Measurements from ENCODE around the gene PM20D2. TPM values are rescaled to one million over a fixed set of nuclear protein-coding genes. Genes with fewer than 3 reads are reported as not detected.
A peak's percentile ranks its signal among the peaks of the same experiment; 100 is the strongest.

Gene PM20D2
- total RNA-seq, 1 experiment from 2014 or later: 57.8 TPM

DNA sequence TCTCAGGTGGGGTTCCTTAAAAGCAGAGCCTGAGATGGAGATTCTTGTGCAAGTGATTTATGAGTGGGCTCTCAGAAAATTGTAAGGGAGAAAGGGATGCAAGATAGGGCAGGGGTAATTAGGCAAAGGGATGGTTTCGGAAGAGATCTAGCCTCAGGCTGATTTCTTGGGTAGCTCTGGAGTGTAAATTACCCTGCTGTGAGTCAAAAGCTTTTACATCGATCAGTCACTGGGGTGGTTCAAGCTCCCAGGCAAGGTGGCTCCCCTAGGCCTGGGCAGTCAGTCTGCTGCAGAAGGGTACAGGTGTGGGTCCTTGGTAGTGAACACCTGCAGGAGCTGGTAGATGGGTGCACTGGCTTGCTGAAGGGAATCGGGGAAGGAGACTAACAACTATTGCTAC lies 11.1 kb upstream of the PM20D2 start:
- H3K36me3 ChIP-seq: no peaks in the 10 kb centered on the region
- no peak overlapping the region for H3K27ac ChIP-seq
- H3K9me3 ChIP-seq (replicated peaks): no peaks in the 10 kb centered on the region
- no peak overlapping the region for H3K4me3 ChIP-seq
- peaks cover 4% of the 10 kb centered on the region; the same call in 1 of the 2 replicates for H3K4me1 ChIP-seq
- DNase-seq: no peak
- H3K27me3 ChIP-seq: no peaks in the 10 kb centered on the region

DNA sequence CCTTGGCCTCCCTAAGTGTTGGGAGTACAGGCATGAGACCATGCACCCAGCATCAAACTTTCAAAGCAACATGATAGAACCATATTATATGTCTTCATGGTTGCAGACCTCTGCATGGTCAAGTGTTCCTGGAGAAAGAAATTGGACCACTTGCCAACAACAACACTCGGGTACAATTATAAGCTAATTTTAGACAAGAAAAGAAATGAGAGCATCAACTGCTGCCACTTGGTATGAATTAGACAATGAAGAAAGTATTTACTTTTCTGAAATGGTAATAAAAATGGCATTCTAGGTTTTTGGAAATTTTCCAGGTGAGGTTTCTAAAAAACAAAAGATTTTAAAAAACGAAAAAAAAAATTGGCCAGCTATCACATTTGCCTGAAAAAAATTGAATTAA lies 7.7 kb upstream of the PM20D2 start:
- Histone ChIP-seq H3K9me3 (replicated peaks) (no peaks in the 10 kb centered on the region), H3K4me1 (peaks cover 4% of the 10 kb centered on the region), H3K27ac (no peak overlapping the region), H3K36me3 (no peaks in the 10 kb centered on the region), H3K27me3 (no peaks in the 10 kb centered on the region), H3K4me3 (no peak overlapping the region)
- no peak for DNase-seq

DNA sequence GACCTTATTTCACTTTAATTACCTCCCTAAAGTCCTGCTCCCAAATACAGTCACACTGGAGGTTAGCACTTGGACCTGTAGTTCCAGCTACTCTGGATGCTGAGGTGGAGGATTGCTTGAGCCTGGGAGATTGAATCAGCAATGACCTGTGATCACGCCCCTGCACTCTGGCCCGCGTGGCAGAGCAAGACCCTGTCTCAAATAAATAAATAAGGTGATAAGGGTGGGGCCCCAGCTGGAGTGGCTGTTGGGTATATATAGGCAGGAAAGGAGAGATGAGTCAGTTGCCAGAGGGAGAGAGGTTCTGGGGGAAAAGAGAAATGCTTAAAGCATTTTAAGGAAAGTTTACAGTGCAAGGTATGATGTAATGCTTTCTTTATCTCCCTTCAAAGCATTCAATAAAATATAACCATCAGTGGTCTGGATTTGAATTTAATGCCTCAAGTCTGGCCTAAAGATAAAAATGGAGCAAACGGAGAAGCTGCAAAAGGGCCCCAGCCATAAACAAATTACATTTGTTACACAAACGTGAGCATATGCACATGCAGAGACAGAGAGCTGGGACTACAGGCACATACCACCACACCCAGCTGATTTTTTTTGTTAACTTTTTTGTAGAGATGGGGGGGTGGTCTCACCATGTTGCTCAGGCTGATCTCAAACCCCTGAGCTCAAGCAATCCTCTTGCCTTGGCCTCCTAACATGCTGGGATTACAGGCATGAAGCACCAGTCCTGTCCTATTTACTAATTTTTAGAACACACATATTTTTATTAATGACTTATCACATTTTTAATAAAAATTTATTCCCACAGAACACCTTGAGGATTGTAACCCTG lies 6.1 kb upstream of the PM20D2 start:
- H3K27ac ChIP-seq: no peak overlapping the region
- no peak for DNase-seq
- H3K36me3 ChIP-seq: no peaks in the 10 kb centered on the region
- H3K9me3 ChIP-seq (replicated peaks): no peaks in the 10 kb centered on the region
- H3K27me3 ChIP-seq: no peaks in the 10 kb centered on the region
- H3K4me3 ChIP-seq: no peak overlapping the region
- H3K4me1 ChIP-seq: peaks cover 10% of the 10 kb centered on the region

DNA sequence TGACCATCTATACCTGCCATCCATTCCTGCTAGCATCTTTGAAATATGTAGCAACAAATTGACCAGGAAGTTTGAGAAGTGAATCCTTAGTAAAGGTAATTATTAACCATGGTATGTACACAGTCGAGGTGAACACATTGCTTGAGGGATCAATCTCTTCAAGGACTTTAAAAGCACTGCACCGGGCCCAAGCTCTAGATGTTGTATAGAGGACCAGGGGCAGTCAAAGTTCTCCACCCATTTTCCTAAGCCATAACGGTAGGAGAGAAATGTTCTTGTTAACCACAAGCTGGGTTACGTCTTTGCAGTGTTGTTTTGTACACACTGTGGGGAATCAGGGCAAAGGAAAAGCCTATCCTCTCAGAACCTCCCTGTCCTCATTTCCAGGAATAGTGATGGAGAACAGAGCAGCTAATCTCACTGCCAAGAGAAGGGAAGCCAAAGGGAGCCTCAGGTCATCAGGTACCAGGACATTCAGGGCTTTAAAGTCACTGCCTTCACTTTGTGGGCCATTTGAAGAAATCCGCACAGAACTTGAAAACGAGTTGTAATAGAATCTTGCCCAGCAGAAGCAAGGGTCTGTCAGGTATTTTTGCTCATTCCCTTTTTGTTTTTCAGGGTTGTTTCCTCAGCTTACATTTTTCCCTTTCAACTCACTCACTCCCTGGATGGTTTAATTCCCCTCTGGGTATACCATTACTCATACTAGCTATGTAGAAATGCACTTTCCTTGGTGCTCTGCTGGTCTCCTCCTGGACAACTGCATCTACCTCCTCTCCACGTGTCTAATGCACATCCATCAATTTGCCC lies 5.3 kb upstream of the PM20D2 start:
- Histone ChIP-seq H3K27me3 (no peaks in the 10 kb centered on the region), H3K9me3 (replicated peaks) (no peaks in the 10 kb centered on the region), H3K4me1 (peaks cover 15% of the 10 kb centered on the region), H3K4me3 (no peak overlapping the region), H3K36me3 (no peaks in the 10 kb centered on the region), H3K27ac (no peak overlapping the region)
- DNase-seq: no peak

DNA sequence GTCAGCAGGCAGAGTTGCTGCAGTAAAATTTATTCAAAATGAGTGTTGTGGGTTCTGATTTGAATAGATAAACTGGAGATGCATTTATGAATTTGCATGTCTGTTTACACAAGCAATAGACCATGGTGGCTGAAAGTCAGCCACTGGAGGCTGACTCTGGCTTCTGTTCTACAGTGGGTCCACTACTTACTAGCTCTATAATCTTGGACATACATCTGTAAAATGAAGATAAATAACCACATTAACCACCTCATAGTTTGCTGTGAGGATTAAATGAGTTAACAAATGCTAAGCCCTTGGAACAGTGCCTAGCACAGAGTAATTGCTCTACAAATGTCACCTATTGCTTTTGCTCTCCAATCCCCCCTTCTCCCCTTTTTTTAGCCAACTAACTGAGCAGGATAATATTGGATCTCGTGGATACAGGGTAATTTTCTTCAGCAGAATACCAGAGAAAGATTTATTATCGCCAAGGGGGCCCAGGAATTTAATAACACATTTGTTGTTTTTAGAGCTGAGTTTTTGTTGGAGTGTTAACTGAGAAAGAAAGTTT lies 1.4 kb upstream of the PM20D2 start:
- Histone ChIP-seq H3K27me3 (no peaks in the 10 kb centered on the region), H3K4me1 (peaks cover 12% of the 10 kb centered on the region), H3K36me3 (no peaks in the 10 kb centered on the region), H3K27ac (no peak overlapping the region), H3K4me3 (peak overlapping the region; percentile 84), H3K9me3 (replicated peaks) (no peaks in the 10 kb centered on the region)
- peak; percentile 4 to 47 for DNase-seq

DNA sequence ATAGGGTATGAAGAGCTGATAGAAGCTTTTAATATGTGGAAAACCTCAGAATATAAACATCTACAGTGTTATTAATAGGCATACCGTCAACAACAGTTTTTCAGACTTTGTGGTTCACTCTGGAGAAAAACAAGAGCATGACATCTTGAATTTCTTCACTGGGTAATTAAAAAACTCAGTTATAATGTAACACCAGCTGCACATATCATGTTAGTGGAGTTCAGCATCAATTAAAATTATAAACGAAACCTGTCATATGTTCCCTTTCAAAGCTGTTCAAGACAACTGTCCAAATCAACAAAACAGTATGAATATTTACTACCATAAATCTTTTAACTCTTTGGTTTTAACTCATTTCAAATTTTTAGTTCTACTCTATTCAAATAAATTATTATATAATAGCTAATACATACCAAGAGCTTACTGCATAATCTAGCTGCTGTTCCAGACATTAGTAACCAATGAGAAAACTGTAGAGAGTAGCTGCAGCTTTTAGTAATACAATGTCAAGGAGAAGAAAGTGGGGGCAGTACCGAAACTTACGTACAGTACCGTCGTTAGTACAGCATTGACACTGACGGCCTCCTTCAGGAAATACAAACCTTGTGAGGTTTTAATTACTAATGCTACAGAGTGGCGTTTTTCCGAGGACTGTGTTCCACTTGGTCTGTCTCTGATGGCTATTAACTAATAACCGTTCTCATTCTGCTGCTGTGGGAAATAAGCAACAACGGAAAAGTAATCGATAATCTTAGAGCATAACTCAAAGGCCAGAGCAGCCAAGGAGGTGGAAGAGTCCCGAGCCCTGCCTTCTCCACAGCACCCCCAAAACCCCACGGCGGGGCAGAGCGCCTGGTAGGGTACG lies 532 bp upstream of the PM20D2 start:
- no peaks in the 10 kb centered on the region for H3K27me3 ChIP-seq
- peaks cover 11% of the 10 kb centered on the region for H3K4me1 ChIP-seq
- no peak for DNase-seq
- no peaks in the 10 kb centered on the region for H3K9me3 ChIP-seq (replicated peaks)
- H3K36me3 ChIP-seq: no peaks in the 10 kb centered on the region
- H3K27ac ChIP-seq: peak overlapping the region; percentile 69
- H3K4me3 ChIP-seq: peak overlapping the region; percentile 84

DNA sequence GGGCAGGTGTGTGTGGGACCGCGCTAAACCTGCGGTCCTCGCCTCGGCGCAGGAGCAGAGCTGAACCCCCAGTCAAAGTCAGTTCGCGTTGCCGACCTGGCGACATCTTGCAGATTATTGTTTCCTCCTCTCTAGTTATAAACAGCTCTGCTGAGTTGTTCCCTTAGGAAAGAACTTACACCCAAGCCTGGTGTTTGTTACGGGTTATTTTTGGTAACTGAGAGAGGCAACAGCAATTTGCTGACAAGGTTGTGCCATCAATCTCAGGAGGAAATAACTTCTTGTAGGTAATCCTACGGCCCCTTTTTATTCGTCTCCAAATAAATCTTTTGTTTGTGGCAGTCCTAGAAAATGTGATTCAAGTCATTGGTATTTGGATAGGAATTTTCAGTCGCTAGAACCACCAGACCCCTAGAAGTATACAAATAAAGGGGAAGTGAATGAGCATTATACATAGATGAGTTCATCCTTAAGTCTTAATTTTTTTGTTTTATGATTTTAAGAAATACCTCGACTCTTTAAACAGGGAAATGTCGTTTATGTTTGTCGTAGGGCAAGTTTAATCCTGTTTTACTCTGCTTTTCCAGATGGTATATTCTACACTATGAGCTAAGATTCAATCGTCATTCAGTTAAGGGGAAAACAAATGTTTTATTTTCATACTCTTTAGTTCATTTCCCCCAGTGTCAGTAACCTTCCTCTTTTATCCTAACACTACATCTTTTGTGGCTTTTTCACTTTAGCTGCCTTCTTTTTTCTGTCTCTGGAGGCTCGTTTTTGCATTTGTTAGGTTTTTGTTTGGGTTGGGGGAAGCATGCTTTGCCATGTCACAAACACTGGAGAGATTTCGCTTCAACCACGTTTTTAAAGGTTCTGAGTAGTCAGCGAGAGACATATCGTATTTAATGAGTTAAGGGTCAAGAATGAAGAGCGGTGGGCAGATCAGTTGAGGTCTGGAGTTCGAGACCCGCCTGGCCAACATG lies 1.2 kb downstream of the PM20D2 start:
- Histone ChIP-seq H3K4me1 (peaks cover 11% of the 10 kb centered on the region), H3K27me3 (no peaks in the 10 kb centered on the region), H3K27ac (peak overlapping the region; percentile 69), H3K9me3 (replicated peaks) (no peaks in the 10 kb centered on the region), H3K4me3 (peak overlapping the region; percentile 84), H3K36me3 (no peaks in the 10 kb centered on the region)
- DNase-seq: peak; percentile 18 to 49

DNA sequence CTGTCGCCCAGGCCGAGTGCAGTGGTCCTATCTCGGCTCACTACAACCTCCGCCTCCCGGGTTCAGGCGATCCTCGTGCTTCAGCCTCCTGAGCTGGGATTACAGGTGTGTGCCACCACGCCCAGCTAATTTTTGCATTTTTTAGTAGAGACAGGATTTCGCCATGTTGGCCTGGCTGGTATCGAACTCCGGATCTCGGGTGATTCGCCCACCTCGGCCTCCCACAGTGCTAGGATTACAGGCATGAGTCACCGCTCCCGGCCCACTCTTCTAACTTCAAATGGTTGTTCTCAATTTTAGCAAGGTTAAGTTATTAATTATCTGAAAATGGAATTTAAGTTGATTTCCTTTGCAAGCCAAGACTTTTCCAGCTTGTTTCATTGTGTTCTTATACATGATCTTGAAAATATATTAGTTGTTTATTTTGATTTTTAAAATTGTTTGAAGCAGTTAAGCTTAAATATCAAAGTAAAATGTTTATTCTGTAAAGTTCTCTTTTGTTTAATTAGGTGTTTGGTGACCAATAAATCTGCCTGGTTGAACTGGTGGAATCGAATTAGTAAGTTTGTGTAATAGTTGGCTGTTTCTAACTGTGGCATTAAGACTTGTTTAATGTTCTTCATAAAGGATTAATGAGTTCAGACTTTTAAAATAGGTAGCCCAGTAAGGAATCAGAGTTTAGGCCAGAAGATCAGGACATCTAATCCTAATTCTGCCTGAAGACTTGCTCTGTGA lies 2.3 kb downstream of the PM20D2 start:
- no peaks in the 10 kb centered on the region for H3K36me3 ChIP-seq
- no peaks in the 10 kb centered on the region for H3K9me3 ChIP-seq (replicated peaks)
- H3K27ac ChIP-seq: no peak overlapping the region
- no peaks in the 10 kb centered on the region for H3K27me3 ChIP-seq
- H3K4me3 ChIP-seq: no peak overlapping the region
- no peak for DNase-seq
- H3K4me1 ChIP-seq: peaks cover 11% of the 10 kb centered on the region

DNA sequence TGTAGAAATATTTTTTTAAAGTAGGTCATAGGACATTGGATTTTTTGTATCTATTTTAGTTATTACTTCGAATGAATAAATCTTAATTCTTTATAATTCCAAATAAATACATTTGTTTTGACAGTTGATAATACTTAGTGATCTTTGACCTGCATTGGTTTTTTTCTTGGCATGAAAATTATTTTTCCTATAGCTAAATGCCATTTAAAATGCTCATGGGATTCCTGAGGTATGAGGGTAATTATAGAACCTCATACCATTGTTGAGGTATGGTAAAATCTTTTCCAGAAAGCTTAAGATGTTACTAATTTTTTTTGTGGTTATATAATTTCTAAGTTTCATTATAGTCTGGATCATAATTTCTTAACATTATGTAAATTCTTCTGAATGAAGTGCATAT lies 8.3 kb downstream of the PM20D2 start:
- H3K27ac ChIP-seq: no peak overlapping the region
- H3K27me3 ChIP-seq: no peaks in the 10 kb centered on the region
- DNase-seq: no peak
- no peaks in the 10 kb centered on the region; the same call in 1 of the 2 replicates for H3K4me1 ChIP-seq
- H3K9me3 ChIP-seq (replicated peaks): no peaks in the 10 kb centered on the region
- H3K36me3 ChIP-seq: peaks cover 15% of the 10 kb centered on the region
- H3K4me3 ChIP-seq: no peak overlapping the region

DNA sequence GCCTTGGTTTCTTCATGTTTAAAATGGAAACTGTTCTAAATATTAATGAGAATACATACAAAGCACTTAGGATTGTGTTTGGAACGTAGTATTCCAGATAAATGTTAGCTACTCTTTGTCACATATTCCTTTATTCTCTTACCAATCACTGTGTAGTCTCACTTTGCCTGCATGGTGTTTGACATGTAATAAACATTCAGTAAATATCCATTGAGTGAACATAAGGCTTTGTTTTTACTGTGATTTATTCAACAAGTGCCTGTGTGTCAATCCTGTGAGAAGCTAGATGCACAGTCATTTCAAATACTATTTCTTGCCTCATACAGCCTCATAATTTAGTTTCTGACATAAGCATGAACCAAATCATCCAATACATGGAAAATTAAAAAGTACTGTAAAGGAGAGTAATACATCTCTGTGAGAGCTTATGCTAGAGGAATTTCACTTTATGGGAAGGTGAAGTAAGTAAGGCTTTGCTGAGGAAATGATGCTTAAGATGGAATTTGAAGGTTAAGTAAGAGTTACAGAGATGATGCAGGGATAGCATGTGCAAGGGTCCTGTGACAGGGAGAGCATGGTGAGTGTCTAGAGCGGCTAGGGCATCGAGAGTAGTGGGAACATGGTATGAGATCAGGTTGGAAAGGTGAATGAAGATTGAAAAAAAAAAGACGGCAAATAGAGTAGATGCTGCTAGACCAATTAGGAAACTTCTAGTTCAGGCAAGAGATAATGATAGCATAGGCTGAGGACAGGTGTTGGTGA lies 14.7 kb downstream of the PM20D2 start:
- no peak for DNase-seq
- H3K4me3 ChIP-seq: no peak overlapping the region

DNA sequence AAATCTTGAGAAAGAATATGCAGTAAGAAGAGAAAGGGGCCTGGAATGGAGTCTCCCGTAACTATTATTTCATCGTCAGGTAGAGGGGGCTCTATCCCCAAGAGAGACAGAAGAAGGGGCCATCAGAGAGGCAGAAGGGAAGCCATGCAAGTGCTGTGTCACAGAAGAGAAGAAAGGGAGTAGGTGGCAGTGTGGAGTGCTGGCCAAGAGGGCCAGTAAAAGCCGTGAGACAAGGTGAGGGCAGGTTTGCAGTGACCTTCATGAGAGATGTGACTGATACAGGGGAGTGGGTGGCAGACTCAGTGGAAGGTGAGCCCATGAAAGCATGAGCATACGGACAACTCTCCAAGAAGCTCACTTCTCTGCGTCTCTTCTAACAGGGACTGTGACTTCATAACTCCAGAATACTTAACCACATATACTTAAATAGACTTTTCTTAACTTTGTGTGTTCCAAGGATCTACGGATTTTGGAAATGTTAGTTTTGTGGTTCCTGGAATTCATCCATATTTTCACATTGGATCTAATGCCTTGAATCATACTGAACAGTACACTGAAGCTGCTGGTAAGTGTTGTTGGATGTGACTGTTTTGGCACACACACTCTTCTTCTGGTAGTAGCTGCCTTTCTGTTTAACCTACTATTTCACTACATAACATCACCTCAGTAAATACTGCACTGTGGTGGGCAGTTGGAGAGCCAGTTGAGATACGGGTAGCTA lies 15.6 kb downstream of the PM20D2 start:
- peaks cover 32% of the 10 kb centered on the region for H3K36me3 ChIP-seq
- H3K9me3 ChIP-seq (replicated peaks): no peaks in the 10 kb centered on the region
- H3K27ac ChIP-seq: no peak overlapping the region
- DNase-seq: peak in 1 of 2 experiments; percentile 39
- no peak overlapping the region for H3K4me3 ChIP-seq
- H3K27me3 ChIP-seq: no peaks in the 10 kb centered on the region
- H3K4me1 ChIP-seq: no peaks in the 10 kb centered on the region

More for the DNA sequence above, 14.7 kb downstream of the PM20D2 start:
- Histone ChIP-seq H3K27me3 (no peaks in the 10 kb centered on the region), H3K9me3 (replicated peaks) (no peaks in the 10 kb centered on the region), H3K27ac (no peak overlapping the region), H3K4me1 (no peaks in the 10 kb centered on the region), H3K36me3 (peaks cover 35% of the 10 kb centered on the region)

DNA sequence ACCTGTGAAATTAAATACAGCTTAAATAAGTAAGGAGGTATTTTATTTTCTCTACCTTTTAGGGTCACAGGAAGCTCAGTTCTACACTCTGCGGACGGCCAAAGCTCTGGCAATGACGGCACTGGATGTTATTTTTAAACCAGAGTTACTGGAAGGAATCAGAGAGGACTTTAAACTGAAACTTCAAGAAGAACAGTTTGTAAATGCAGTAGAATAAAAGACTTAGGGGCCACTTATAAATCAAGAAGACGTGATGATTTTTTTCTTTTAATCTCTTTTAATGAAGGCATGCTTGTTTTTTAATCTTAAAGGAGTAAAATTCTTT lies 16.2 kb downstream of the PM20D2 start:
- Histone ChIP-seq H3K9me3 (replicated peaks) (no peaks in the 10 kb centered on the region), H3K27ac (no peak overlapping the region), H3K27me3 (no peaks in the 10 kb centered on the region), H3K4me3 (no peak overlapping the region), H3K4me1 (no peaks in the 10 kb centered on the region), H3K36me3 (peaks cover 31% of the 10 kb centered on the region)
- DNase-seq: no peak

All from SJCRH30 (cell line).